Measurements from ENCODE around the gene XPO6.
A peak's percentile ranks its signal among the peaks of the same experiment; 100 is the strongest.
"Not testable (repeated sequence)": the region's sequence is repeated elsewhere in the genome, so short reads cannot be mapped to it uniquely, and the experiment has no call there.

XPO6 gene

DNA sequence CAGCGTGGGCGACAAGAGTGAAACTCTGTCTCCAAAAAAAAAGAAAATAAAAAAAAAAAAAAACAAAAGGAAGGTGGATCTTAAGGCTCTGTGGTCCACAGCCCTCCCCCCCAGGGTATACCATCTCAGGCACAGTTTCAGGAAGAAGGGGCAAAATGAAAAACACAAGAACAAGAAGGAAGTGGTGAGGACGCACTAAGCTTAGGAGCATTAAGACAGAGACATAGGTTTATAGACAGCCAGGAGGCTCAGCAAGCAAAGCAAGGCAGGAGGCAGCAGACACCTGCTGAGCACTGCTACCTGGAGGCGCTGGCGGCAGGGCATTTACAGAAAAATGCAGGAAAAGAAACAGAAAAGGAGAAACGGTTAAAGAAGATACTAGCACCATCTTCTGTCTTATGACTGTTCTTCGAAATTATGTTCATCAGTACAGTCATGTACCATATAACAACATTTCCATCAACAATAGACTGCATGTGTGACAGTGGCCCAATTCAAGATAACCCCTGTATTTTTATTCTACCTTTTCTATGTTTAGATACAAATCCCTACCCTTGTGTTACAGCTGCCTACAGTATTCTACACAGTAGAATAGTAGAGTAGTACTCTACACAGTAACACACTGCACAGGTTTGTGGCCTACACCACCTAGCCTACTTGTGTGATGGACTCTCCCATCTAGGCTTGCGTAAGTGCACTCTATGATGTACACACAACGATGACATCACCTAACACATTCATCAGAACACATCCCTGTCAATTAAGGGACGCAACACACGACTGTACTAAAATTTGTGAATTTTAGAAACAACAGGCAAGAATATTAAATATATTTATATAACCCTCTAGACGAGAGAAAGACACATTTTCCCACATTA is 62.5 kb downstream of the XPO6 start:
- DNase-seq (ENCODE audit: low read depth) = no peak

DNA sequence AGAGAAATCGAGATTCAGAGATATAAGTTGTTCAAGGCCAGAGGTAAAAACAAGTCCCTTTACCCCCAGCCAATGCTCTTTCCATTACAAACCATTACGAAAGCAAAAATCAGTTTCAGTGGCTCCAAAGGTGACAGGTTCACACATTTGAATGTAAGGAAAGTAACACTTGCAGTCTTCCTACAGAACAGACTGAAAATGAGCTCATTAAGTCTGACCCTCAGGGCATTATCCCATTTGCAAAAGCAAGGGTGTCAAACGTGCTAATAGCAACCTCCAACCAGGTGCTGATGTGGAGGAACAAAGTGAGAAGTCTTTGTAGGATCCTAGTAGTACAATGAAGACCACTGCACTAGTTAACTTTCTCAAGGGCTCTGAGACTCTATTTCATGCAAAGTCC is 65.2 kb downstream of the XPO6 start:
- no peak for DNase-seq (ENCODE audit: low read depth)

DNA sequence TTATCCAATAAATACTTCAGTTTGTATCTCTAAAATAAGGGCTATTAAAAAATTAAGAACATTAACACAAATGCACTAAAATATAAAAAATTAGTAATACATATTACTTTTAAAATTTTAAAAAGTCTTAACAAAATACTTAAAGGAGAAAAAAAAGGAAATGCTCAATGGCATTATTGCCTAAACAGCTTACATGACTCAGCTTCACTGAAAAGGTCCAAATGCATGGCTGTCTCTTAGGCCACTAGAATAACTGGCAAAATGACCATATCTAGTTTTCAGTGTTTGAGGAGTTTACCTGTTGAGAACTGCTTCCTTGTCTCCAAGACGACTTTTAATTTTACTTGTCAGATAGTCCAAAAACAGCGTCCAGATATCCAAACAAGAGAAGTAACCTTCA is 66.0 kb downstream of the XPO6 start:
- DNase-seq (ENCODE audit: low read depth) = no peak

DNA sequence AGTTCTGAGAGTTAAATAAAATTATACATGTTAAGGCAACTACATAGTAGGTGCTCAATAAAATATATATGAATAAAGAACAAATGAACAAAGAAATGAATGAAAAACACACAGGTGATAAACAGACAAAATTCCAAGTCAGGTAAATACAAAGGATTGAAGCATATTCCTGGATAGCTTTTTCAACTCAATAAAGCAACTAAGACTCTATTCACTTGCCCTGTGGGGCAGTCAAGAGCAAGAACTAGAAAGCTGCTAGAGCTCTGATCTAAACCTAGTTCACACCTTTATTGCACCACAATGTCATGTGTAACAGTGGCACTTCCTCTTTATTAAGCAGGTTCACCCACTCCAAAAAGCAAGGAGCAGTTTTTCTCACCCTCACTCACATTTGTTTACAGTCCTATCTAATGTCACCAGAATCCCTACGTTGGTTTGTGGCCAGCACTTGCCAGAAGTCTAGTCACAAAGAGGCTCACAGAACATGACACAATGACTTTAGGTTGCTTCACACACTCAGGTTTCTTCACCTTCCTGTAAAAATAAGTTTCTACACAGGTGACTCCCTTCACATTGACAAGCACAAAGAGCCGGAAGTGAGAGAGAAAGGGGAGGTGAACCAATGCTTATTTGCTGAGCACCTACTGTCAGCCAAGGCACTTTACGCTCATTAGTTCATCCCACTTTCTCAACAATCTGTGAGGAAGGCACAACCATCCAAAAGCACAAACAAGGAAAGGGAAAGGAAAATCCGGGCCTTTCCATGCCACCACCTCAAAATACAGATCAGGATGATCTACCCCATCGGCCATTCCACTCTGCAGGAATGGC is 70.8 kb downstream of the XPO6 start:
- no peak for DNase-seq (ENCODE audit: low read depth)

DNA sequence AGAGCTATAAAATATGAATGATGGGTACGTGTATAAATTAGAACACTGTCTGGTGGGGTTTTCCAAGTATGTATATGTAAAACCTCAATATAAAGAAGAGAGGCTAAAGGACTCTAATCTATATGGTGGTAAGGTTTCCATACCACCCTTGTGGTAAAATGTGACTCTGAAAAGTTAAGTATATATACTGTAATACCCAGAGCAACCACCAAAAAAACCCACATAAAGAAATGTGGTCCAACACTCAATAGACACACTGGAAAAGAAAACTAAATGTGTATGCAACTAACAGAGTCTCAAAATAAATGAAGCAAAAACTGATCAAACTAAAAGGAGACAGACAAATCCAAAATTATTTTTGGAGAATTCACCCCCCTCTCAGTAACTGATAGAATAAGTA is 72.2 kb downstream of the XPO6 start:
- no peak for DNase-seq (ENCODE audit: low read depth)

DNA sequence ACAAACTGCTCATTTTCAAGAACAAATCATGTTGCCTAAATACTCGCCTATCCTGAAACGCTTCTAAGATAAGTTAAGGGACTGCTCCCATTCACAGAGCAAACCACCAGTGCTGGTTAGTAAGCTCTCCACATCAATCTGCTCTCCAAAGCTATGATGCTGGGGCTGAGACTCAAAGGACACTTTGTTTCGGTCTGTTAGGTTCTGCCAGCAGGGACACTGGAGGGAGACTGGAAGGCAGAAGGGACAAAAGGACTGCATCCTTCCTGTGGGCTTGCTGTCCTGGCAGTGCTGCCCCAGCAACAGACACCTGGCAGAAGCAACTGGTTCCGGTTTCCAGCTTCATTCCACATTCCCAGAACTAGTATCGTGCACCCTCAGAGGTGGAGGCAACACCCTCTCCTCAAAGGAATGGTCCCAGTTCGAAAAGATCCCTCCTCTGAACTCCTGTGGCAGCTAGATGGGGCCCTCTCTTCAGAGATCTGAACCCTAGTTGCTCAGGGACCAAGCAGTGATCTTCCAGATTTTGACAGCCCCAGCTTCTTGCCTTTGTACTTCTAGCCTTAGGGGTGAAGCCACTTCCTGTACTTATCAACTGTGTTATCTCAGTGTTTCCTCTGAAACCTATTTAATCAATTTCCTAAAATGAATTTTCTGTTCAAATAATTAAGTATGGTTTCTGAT is 74.9 kb downstream of the XPO6 start:
- no peak for DNase-seq (ENCODE audit: low read depth)

DNA sequence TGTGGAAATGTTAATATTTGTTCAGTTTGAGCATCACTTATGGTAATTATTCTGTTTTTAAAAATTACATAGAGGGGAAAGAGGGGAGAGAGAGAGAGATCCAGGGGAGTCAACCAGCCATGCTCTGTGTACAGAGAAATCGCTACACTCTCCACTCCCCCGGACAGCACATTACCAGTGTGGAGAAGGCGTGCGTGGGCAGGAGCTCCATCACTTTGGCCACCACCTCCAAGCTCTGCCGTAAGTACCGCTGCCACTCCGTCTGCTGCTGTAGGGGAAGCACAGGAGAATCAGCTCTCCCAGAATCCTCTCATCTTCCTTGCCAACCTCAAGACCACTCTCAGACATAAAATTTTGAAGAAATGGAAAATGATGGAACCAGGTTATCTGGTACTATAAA is 78.1 kb downstream of the XPO6 start:
- DNase-seq (ENCODE audit: low read depth) = no peak

DNA sequence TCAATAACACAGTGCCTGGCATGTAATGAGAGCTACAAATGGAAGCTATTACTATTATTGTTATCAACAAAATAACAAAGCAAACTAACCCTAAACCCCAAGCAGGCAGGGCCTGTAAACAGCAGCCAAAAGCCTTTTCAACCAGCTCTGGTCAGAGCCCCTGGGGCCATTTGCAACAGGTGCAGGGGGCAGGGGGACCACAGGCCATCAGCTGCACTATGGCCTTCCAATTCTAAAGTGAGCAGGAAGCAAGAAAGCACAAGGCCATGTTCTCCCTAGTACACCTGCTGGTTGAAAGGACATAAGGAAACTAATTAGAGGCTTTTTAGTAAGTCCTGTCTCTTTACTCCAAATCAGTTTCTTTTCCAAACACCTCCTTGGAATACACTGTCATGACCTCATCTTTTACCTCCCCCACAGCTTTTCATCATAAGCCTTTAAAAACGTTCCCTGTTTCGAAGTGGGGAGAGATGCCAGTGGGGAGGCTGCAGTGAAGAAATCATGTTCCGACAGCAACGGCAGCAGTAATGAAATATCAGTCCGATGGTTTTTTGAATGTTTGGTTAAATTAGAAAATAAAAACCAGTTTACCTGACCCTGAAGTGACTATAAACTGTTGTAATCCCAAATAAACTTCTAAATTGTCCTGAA is 79.9 kb downstream of the XPO6 start:
- DNase-seq (ENCODE audit: low read depth) = no peak

DNA sequence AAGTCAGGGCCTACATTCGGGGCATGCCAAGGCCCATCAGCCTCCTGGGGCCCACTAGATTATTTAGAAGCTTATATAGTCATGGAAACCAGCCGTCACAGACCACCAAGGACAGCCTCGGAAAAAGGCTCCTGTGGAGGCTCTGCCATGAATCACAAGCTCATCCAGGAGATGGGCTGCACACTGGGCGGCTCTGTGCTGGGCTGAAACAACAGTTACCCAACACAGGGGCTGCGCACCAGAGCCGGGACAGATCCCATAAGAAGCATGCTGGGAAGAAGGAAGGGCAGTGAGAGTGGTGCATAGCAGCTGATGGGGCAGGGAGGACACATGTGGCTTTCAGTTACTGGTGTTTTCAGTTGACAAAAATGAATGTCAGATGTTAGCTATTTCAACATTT is 80.6 kb downstream of the XPO6 start:
- DNase-seq (ENCODE audit: low read depth) = no peak

DNA sequence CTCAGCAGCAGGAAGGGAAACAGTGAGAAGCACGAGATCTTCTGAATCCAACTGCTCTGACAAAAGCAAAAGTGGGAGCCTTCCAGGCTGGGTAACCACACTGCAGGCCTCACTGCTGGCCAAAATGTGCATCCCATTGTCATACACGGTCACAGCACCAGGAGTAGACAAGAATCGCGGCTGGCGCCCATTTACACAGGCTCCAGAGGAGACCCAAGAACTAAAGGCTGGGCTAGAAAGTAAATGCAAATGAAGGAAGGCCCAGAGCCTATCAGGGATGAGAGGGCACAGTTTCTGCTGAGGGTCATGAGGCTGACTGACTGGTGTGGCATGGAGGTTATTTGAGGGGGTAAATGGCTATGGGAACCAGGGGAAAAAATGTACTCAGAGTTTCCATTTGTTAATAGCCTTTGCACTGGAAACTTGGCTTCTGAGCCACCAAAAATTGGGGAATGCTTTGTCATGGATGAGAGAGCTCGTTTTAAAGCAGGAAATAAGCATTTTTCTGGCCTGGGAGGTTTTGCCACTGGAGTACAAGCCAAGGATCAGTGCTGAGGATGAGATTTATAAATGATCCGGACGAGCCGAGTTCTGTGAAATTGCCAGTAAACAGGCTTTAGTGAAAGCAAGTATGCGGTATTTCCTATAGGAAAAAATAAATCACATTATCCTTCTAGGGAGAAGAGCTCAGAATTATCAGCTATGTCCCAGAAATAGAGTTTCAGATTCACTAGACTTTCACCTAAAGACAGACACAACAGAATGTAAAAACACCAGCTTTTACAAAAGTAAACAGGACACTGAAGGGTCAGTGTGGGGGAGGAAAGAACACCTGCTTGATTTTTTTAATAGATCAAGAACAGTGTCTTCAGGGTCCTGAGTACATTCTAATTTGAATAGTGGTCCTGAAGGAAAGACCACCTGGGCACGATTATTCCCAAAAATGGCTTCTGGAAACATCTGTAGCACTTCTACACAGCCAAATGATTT is 81.4 kb downstream of the XPO6 start:
- no peak for DNase-seq (ENCODE audit: low read depth)

DNA sequence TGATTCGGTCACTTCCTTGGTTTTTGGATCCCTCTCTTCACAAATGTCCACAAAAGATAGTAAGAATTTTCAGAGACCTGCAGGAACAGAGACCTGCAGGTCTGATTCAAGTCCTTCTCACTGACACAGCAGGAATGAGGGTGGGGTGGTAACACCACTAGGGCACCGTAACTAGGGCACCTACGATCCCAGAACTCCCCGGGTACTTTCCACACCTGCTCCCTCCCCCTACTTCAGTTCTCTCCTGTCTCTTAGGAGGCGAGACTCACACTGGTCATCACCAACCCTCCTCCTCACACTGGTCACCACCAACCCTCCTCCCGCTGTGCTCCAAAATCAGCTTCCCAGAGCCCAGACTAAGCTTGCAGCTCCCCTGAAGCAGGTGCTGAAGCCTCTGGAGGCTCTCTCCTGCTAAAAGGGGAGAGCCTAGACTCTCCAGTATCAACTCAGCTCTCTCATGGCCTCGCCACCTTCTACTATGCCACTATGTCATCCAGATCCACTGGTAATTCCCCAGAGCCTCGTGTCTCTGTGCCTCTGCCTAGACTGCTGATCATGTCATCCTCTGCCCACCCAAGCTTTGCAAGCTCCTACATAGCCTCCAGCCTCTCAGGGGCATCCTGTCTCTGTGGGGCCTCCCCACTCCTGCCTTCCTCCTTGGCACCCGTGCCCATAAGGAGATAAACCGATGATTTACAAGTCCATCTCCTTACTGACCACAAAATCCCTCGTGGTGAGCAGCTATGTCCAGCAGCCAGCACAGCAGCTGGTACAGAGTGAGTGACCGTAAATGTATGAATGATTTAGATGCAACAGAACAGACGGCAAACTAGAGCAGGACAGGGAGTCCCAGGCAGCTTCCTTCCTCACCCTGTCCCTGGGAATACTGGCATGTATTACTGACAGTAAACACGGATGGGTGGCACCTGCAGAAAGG is 84.8 kb downstream of the XPO6 start:
- no peak for DNase-seq (ENCODE audit: low read depth)

DNA sequence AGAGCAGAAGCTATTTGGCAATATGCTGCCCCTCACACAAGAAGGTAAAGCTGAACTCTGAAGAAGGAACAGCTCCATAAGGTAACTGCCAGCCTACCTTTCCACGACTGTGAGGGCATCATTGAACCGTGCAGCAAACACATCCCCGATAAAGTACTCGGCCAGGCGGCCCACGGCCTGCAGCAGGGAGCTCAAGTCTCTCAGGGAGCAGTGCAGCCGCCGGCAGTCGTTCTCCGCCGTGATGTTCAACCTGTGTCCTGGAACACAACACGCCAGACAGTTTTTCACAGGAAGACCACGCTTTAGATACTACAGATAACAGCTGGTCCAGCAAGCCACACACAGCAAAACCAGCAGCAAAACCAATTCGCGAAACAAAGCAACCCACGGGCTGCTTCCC is 86.2 kb downstream of the XPO6 start:
- no peak for DNase-seq (ENCODE audit: low read depth)

DNA sequence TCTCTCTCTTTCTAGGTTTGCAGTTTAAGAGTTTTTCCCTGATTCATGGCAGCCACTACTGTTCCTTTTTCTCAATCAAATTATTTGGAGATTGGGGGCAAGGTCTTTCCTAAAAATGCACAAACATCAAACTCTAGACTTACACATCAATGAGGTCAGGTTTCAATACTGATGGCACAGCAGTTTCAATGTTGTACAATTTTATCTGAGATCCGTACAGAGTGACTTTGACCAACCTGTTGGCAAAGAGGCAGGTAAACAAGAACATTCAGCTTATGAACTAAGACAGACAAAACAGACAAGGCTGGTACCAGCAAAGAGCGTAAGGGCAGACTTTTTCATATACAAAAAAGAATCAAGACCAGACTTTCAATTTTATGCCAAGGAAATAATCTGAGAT is 90.2 kb downstream of the XPO6 start:
- DNase-seq (ENCODE audit: low read depth) = no peak

DNA sequence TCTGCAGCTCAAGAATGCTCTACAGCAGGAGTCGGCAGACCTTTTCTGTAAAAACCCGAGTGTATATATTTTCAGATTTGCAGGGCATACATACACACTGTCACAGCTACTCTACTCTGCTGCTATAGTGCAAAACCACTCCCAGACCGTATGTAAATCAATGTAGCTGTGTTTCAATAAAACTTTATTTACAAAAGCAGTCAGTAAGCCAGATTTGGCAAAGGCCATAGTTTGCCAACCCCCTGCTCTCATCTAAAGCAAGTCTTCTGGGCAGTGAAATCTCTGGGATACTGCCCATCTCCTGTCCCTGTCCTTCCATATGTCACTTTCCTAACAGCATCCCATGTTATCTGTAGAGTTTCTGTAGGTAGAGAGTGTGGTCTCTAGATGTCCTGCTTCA is 91.0 kb downstream of the XPO6 start:
- no peak for DNase-seq (ENCODE audit: low read depth)

DNA sequence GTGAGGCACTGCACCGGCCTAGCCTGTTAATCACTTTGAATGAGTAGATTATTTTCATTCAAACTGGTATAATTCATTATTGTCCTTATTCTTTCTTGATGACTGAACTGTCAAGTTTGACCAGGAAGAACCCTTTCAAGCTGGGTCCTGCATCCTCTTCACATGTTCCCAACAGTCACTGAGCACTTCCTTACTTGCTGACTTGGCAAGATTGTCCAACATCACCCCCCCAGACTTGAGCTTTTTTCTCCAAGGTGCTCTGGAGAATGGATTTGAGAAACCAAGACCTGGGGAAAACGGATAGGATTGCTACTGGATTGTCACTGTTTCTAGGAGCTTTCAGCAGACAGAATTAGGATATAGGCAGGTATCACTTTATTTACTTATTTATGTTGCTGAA is 93.1 kb downstream of the XPO6 start:
- no peak for DNase-seq (ENCODE audit: low read depth)

DNA sequence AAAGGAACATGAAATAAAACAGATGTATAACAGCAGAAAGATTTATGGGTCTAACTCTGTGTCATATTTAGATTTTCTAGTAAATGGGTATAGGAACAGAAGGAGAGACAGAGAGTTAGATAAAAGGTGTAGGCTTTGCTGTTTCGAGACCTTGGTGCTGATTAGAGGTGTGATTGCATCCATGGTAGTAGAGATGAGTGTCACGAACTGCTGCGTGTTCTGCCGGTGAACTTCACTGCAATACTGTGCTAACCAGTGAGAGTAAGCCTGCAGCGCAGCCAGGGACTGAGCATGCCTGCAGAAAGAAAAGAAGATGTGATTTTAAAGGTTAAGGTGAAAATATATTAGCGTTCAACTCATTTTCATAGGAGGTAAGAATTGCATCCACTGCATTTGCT is 94.6 kb downstream of the XPO6 start:
- DNase-seq (ENCODE audit: low read depth) = no peak

DNA sequence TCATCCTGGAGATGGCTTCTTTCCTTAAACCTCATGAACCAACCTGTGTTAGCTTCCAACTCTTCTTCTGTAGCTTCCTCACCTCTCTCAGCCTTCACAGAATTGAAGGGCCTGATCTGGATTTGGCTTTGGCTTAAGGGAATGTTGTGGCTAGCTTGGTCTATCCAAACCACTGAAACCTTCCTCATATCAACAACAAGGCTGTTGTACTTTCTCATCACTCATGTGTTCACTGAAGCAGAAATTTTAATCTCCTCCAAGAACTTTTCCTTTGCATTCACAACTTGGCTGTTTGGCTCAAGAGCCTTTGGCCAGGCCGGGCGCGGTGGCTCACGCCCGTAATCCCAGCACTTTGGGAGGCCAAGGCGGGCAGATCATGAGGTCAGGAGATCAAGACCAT is 95.9 kb downstream of the XPO6 start:
- DNase-seq (ENCODE audit: low read depth) = not testable (repeated sequence)

DNA sequence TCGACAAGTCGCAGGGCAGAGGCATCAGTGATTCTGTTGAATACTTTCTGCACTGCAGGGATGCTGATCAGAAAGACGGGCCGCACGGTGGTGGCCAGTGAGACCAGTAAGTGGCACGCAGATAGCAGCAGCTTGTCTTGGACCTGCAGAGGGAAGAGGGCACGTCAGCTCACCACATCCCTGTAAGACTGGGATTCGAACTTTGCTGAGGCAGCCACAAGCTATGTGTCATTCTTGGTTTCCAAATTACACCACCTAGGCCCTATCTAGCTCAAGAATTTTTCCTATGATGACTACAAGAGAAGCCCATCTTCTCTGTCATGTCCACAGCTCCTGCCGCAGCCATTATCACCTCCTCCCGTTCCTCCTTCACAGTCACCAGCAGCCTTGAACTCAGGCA is 98.9 kb downstream of the XPO6 start:
- DNase-seq (ENCODE audit: low read depth) = peak; percentile 27

DNA sequence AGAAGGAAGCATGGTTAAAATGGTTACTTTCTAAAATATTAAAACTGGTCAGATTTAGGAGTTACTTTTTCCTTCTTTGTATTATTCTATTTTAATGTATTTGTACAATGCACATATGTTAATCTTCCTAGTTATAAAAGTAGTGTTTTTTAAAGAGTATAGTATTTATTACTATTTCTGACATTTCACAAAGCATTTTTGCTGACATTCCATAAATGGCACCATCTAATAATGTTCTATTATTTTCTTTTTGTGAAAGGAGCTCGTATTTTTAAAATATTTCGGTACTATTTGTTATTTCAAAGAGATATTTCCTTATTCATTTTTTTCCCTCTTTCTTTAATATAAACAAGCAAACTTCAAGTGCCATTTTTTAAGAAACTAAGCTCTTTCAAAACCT is 100.8 kb downstream of the XPO6 start:
- no peak for DNase-seq (ENCODE audit: low read depth)

DNA sequence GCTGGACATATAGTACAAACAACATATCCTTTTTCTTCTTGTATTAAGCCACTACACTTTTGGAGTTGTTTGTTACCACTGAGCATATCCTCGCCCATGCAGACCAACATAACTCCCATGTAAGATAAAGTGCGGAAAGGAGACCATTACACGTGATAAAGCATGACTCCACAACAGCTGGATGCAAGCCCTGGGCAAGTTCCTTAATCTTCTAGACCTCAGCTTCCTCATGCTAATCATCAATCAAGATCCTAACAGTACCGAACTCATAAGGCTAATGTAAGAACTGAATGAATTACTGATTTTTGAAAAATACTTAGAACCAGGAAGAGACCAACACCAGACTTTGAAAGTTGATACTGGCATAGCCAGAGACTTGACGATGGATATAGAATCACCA is 101.3 kb downstream of the XPO6 start:
- DNase-seq (ENCODE audit: low read depth) = no peak
